ENCODE results near the gene FCN1.

FCN1 gene

GRCh38 chr9:134950386-134951210 is 32.9 kb upstream of the FCN1 start:
- no peak for DNase-seq

- DNase-seq: no peak
These were observed 32.1 kb upstream of the FCN1 start for GRCh38 chr9:134949681-134950385.

GRCh38 chr9:134948149-134948548 is 30.4 kb upstream of the FCN1 start:
- no peak for DNase-seq

GRCh38 chr9:134947265-134947955 is 29.7 kb upstream of the FCN1 start:
- DNase-seq: no peak

GRCh38 chr9:134946663-134947062 is 29.0 kb upstream of the FCN1 start:
- DNase-seq: no peak

GRCh38 chr9:134945509-134946275 is 28.0 kb upstream of the FCN1 start:
- DNase-seq: no peak

GRCh38 chr9:134944916-134945315 is 27.2 kb upstream of the FCN1 start:
- no peak for DNase-seq

- no peak for DNase-seq
These were observed 26.7 kb upstream of the FCN1 start for GRCh38 chr9:134944351-134944802.

- DNase-seq: no peak
These were observed 26.1 kb upstream of the FCN1 start for GRCh38 chr9:134943836-134944235.

GRCh38 chr9:134943411-134943810 is 25.7 kb upstream of the FCN1 start:
- DNase-seq: no peak

- DNase-seq: no peak
These were observed 25.1 kb upstream of the FCN1 start for GRCh38 chr9:134942788-134943184.

GRCh38 chr9:134942011-134942787 is 24.5 kb upstream of the FCN1 start:
- DNase-seq: no peak

GRCh38 chr9:134940236-134941208 is 22.8 kb upstream of the FCN1 start:
- DNase-seq: no peak

- no peak for DNase-seq
These were observed 22.1 kb upstream of the FCN1 start for GRCh38 chr9:134939836-134940235.

GRCh38 chr9:134939080-134939733 is 21.5 kb upstream of the FCN1 start:
- no peak for DNase-seq

- DNase-seq: no peak
These were observed 20.8 kb upstream of the FCN1 start for GRCh38 chr9:134938346-134939079.

- no peak for DNase-seq
These were observed 20.0 kb upstream of the FCN1 start for GRCh38 chr9:134937566-134938345.

GRCh38 chr9:134937164-134937555 is 19.4 kb upstream of the FCN1 start:
- DNase-seq: no peak
